HEK293 (cell line): ENCODE results near the gene GAK.

Experiments
- BCL11A ChIP-seq: fragments of 450-650 bp; formaldehyde crosslinking; IDR thresholded peaks from 2 replicates; pipeline ENCODE4 v1.5.1; 2016; ENCODE audit warnings: low read depth, missing biosample characterization, missing genetic modification characterization
- CTCF ChIP-seq: fragments of 450-650 bp; formaldehyde crosslinking; IDR thresholded peaks from 2 replicates; pipeline ENCODE4 v1.5.1; 2016; ENCODE audit warnings: missing biosample characterization, missing genetic modification characterization
- KLF1 ChIP-seq: fragments of 450-650 bp; formaldehyde crosslinking; IDR thresholded peaks from 2 replicates; pipeline ENCODE4 v1.5.1; 2016; ENCODE audit warnings: missing biosample characterization, missing genetic modification characterization
- PBX3 ChIP-seq: sonication (generic); formaldehyde crosslinking; IDR thresholded peaks from 2 replicates; pipeline ENCODE4 v1.8.1; 2022; ENCODE audit warnings: mild to moderate bottlenecking, moderate library complexity, missing genetic modification reagents
- TCF7L2 ChIP-seq: IDR thresholded peaks from 2 replicates; pipeline ENCODE4 v1.6.1; 2011; ENCODE audit warnings: low read depth, mild to moderate bottlenecking, inconsistent platforms, low read length, moderate library complexity, borderline replicate concordance
- TRIM28 ChIP-seq: IDR thresholded peaks from 2 replicates; pipeline ENCODE4 v1.6.1; 2011; ENCODE audit warnings: low read length, control low read depth, borderline replicate concordance
- ZBTB1 ChIP-seq: fragments of 450-650 bp; formaldehyde crosslinking; IDR thresholded peaks from 2 replicates; pipeline ENCODE4 v1.5.1; 2016; ENCODE audit warnings: missing biosample characterization, missing genetic modification characterization
- ZBTB7A ChIP-seq: fragments of 450-650 bp; formaldehyde crosslinking; IDR thresholded peaks from 2 replicates; pipeline ENCODE4 v1.5.1; 2016; ENCODE audit warnings: low read depth, missing biosample characterization, missing genetic modification characterization
- ZNF2 ChIP-seq: fragments of 450-650 bp; formaldehyde crosslinking; IDR thresholded peaks from 2 replicates; pipeline ENCODE4 v1.5.1; 2016; ENCODE audit warnings: missing biosample characterization, missing genetic modification characterization
- ZNF24 ChIP-seq: fragments of 450-650 bp; formaldehyde crosslinking; IDR thresholded peaks from 2 replicates; pipeline ENCODE4 v1.5.1; 2016; ENCODE audit warnings: missing biosample characterization, missing genetic modification characterization
- ZNF398 ChIP-seq: fragments of 450-650 bp; formaldehyde crosslinking; IDR thresholded peaks from 2 replicates; pipeline ENCODE4 v1.5.1; 2017; ENCODE audit warnings: missing biosample characterization, missing genetic modification characterization
- ZNF501 ChIP-seq: fragments of 450-650 bp; formaldehyde crosslinking; IDR thresholded peaks from 2 replicates; pipeline ENCODE4 v1.5.1; 2016; ENCODE audit warnings: missing biosample characterization, missing genetic modification characterization
- ZNF555 ChIP-seq: fragments of 450-650 bp; formaldehyde crosslinking; conservative IDR thresholded peaks from 2 replicates; pipeline ENCODE4 v1.5.1; 2017; ENCODE audit warnings: missing biosample characterization, mild to moderate bottlenecking, missing genetic modification characterization, inconsistent platforms
- ZSCAN16 ChIP-seq: fragments of 450-650 bp; formaldehyde crosslinking; IDR thresholded peaks from 2 replicates; pipeline ENCODE4 v1.5.1; 2016; ENCODE audit warnings: missing biosample characterization, missing genetic modification characterization

- no peak for TF ChIP-seq BCL11A (tag by site-specific recombination)
- TF ChIP-seq KLF1 (tag by site-specific recombination): no peak
- TF ChIP-seq TCF7L2: no peak
- TF ChIP-seq ZBTB1 (tag by site-specific recombination): no peak
- TF ChIP-seq CTCF: no peak
- TF ChIP-seq ZNF555: no peak
- no peak for TF ChIP-seq ZNF2 (tag by site-specific recombination)
- no peak for TF ChIP-seq ZNF398
- TF ChIP-seq TRIM28: no peak
- TF ChIP-seq ZNF24 (tag by site-specific recombination): no peak
- TF ChIP-seq ZBTB7A: no peak
- TF ChIP-seq ZSCAN16 (tag by site-specific recombination): no peak
- no peak for TF ChIP-seq ZNF501
- TF ChIP-seq PBX3: no peak
These were observed 83.2 kb downstream of the GAK start for GRCh38 chr4:848803-849477.
